Astrocyte (in vitro differentiated cells and primary cell): ENCODE data around the gene TIMM22. TPM values are rescaled to one million over a fixed set of nuclear protein-coding genes. Genes with fewer than 3 reads are reported as not detected.

Source experiments
- DNase-seq: peaks from one replicate; pipeline ENCODE4 v3.0.0-alpha.2; 2010; ENCODE audit warnings: low read depth
- FAIRE-seq: peaks from 2 replicates; lab custom pipeline; 2011; peaks lifted over from hg19 to GRCh38; lab: Jason Lieb, UNC
- H2AFZ ChIP-seq: 2 replicates; pipeline ENCODE4 v1.6.0; 2012; ENCODE audit warnings: low read depth, low read length, inconsistent platforms
- H3K27ac ChIP-seq: 2 replicates; pipeline ENCODE4 v1.5.1; 2011; ENCODE audit warnings: low read depth, low read length, inconsistent platforms
- H3K27me3 ChIP-seq: 2 replicates; pipeline ENCODE4 v1.6.0; 2011; ENCODE audit warnings: low read length, inconsistent platforms; ENCODE audit not compliant: insufficient read depth
- H3K36me3 ChIP-seq: 2 replicates; pipeline ENCODE4 v1.5.1; 2011; ENCODE audit warnings: low read length, inconsistent platforms; ENCODE audit not compliant: insufficient read depth
- H3K4me1 ChIP-seq: 2 replicates; pipeline ENCODE4 v1.5.1; 2011; ENCODE audit warnings: low read length, inconsistent platforms; ENCODE audit not compliant: insufficient read depth
- H3K4me2 ChIP-seq: 2 replicates; pipeline ENCODE4 v1.6.0; 2012; ENCODE audit warnings: low read length, inconsistent platforms
- H3K4me3 ChIP-seq: 2 replicates; pipeline ENCODE4 v1.5.1; 2011; ENCODE audit warnings: low read depth, mild to moderate bottlenecking, low read length, inconsistent platforms; ENCODE audit not compliant: insufficient read depth
- H3K79me2 ChIP-seq: 2 replicates; pipeline ENCODE4 v1.6.0; 2012; ENCODE audit warnings: mild to moderate bottlenecking, low read length, inconsistent platforms; ENCODE audit not compliant: insufficient read depth
- H3K9ac ChIP-seq: 2 replicates; pipeline ENCODE4 v1.6.0; 2012; ENCODE audit warnings: mild to moderate bottlenecking, low read length, inconsistent platforms
- H3K9me3 ChIP-seq: 2 replicates; pipeline ENCODE4 v1.5.1; 2012; ENCODE audit warnings: low read depth, mild to moderate bottlenecking, low read length, inconsistent platforms; ENCODE audit not compliant: insufficient read depth
- H4K20me1 ChIP-seq: 2 replicates; pipeline ENCODE4 v1.6.0; 2012; ENCODE audit warnings: low read length, inconsistent platforms; ENCODE audit not compliant: insufficient read depth
- H3K27ac Mint-ChIP-seq: one replicate; pipeline ENCODE4 v1.8.0; 2021; ENCODE audit warnings: mild to moderate bottlenecking, mixed read lengths; ENCODE audit not compliant: unreplicated experiment
- H3K27me3 Mint-ChIP-seq: one replicate; pipeline ENCODE4 v1.8.0; 2021; ENCODE audit warnings: low read depth, mixed read lengths; ENCODE audit not compliant: unreplicated experiment
- H3K36me3 Mint-ChIP-seq: one replicate; pipeline ENCODE4 v1.8.0; 2021; ENCODE audit warnings: low read depth, mixed read lengths; ENCODE audit not compliant: unreplicated experiment
- H3K4me1 Mint-ChIP-seq: one replicate; pipeline ENCODE4 v1.8.0; 2021; ENCODE audit warnings: low read depth, mixed read lengths; ENCODE audit not compliant: unreplicated experiment
- H3K4me3 Mint-ChIP-seq: one replicate; pipeline ENCODE4 v1.8.0; 2021; ENCODE audit warnings: mild to moderate bottlenecking, moderate library complexity, mixed read lengths; ENCODE audit not compliant: unreplicated experiment
- H3K9me3 Mint-ChIP-seq: one replicate; pipeline ENCODE4 v1.8.0; 2021; ENCODE audit warnings: mild to moderate bottlenecking, mixed read lengths; ENCODE audit not compliant: unreplicated experiment
- CTCF ChIP-seq: IDR thresholded peaks from 2 replicates; pipeline ENCODE4 v1.5.1; 2011; ENCODE audit warnings: low read depth, mild to moderate bottlenecking, inconsistent platforms, low read length, moderate library complexity; ENCODE audit not compliant: insufficient read depth
- EZH2 ChIP-seq: IDR thresholded peaks from 2 replicates; pipeline ENCODE4 v1.6.1; 2012; ENCODE audit warnings: mild to moderate bottlenecking, low read length, inconsistent platforms; ENCODE audit not compliant: insufficient read depth
- total RNA-seq: library from RNA; stranded (reverse); gene quantifications from 2 replicates; pipeline ENCODE4 v1.2.1, GENCODE V29; 2021

Gene TIMM22
- total RNA-seq, 1 donor from 2014 or later = 20.0 TPM

GRCh38 chr17:1010086-1010450 is 13.1 kb downstream of the TIMM22 start:
- FAIRE-seq (no peak), DNase-seq (no peak)
- Mint-ChIP-seq H3K27ac (no peak overlapping the region), H3K36me3 (peaks cover 13% of the 10 kb centered on the region), H3K4me3 (no peak overlapping the region), H3K9me3 (no peaks in the 10 kb centered on the region), H3K27me3 (no peaks in the 10 kb centered on the region), H3K4me1 (peaks cover 2% of the 10 kb centered on the region)
- H3K79me2 ChIP-seq = no peaks in the 10 kb centered on the region
- H3K27me3 ChIP-seq = no peaks in the 10 kb centered on the region
- H3K9me3 ChIP-seq = no peaks in the 10 kb centered on the region
- H3K4me1 ChIP-seq = peaks cover 11% of the 10 kb centered on the region
- no peak for TF ChIP-seq CTCF
- TF ChIP-seq EZH2 = no peak
- peaks cover 23% of the 10 kb centered on the region for H4K20me1 ChIP-seq
- H3K9ac ChIP-seq = no peak overlapping the region
- no peak overlapping the region for H3K4me2 ChIP-seq
- H2AFZ ChIP-seq = no peak overlapping the region
- peaks cover 4% of the 10 kb centered on the region for H3K36me3 ChIP-seq
- H3K4me3 ChIP-seq = no peak overlapping the region
- no peak overlapping the region for H3K27ac ChIP-seq

- no peaks in the 10 kb centered on the region for H3K27me3 Mint-ChIP-seq
- no peaks in the 10 kb centered on the region for H3K9me3 Mint-ChIP-seq
- peaks cover 9% of the 10 kb centered on the region for H3K36me3 Mint-ChIP-seq
- Histone ChIP-seq H3K4me2 (no peak overlapping the region), H3K9me3 (no peaks in the 10 kb centered on the region), H3K79me2 (no peaks in the 10 kb centered on the region), H2AFZ (no peak overlapping the region), H3K27me3 (no peaks in the 10 kb centered on the region), H3K4me3 (no peak overlapping the region), H3K36me3 (peaks cover 4% of the 10 kb centered on the region), H3K4me1 (peaks cover 6% of the 10 kb centered on the region), H3K9ac (no peak overlapping the region), H4K20me1 (peaks cover 18% of the 10 kb centered on the region), H3K27ac (no peak overlapping the region)
- FAIRE-seq = no peak
- H3K27ac Mint-ChIP-seq = no peak overlapping the region
- TF ChIP-seq EZH2 (no peak), CTCF (no peak)
- no peak for DNase-seq
- no peak overlapping the region for H3K4me3 Mint-ChIP-seq
- H3K4me1 Mint-ChIP-seq = peaks cover 1% of the 10 kb centered on the region
Measured at GRCh38 chr17:1010586-1010985, 13.7 kb downstream of the TIMM22 start.

DNA sequence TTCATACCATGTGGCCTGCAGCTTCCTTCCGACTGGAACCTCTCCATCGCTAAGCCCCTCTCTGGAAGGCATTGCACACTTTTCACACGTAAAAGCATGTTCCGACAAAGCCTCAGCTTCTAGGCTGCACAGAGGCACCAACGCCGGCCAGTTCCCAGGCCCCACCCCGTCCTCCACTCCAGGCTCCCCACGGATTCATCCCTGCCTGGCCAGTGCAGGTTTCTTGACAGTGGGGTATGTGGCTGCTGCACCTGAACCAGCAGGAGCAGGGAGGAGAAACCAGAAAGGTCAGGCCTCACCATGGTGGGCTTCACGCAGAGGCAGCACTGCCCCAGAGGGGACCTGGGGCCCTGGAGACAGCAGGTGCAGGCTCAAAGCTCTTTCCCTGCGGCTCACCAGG is 14.2 kb downstream of the TIMM22 start:
- no peak for DNase-seq
- no peaks in the 10 kb centered on the region for H3K79me2 ChIP-seq
- H3K4me3 ChIP-seq = no peak overlapping the region
- no peak for FAIRE-seq
- H3K36me3 ChIP-seq = peaks cover 4% of the 10 kb centered on the region
- peaks cover 14% of the 10 kb centered on the region for H4K20me1 ChIP-seq
- no peak overlapping the region for H2AFZ ChIP-seq
- Mint-ChIP-seq H3K27ac (no peak overlapping the region), H3K9me3 (no peaks in the 10 kb centered on the region), H3K36me3 (peaks cover 6% of the 10 kb centered on the region), H3K27me3 (no peaks in the 10 kb centered on the region), H3K4me3 (no peak overlapping the region), H3K4me1 (no peaks in the 10 kb centered on the region)
- no peak overlapping the region for H3K9ac ChIP-seq
- no peak overlapping the region for H3K4me2 ChIP-seq
- TF ChIP-seq EZH2 (no peak), CTCF (no peak)
- H3K9me3 ChIP-seq = no peaks in the 10 kb centered on the region
- H3K27ac ChIP-seq = no peak overlapping the region
- H3K27me3 ChIP-seq = no peaks in the 10 kb centered on the region
- peaks cover under 1% of the 10 kb centered on the region for H3K4me1 ChIP-seq
